GM19372 (cell line): ENCODE data around the gene LDAH.

ENCODE experiments used
- ATAC-seq: cut with Tn5 transposase; IDR thresholded peaks from one replicate; pipeline ENCODE4 v1.9.1; 2021; ENCODE audit warnings: mild to moderate bottlenecking, low read depth, moderate library complexity; ENCODE audit not compliant: unreplicated experiment

The LDAH gene

DNA sequence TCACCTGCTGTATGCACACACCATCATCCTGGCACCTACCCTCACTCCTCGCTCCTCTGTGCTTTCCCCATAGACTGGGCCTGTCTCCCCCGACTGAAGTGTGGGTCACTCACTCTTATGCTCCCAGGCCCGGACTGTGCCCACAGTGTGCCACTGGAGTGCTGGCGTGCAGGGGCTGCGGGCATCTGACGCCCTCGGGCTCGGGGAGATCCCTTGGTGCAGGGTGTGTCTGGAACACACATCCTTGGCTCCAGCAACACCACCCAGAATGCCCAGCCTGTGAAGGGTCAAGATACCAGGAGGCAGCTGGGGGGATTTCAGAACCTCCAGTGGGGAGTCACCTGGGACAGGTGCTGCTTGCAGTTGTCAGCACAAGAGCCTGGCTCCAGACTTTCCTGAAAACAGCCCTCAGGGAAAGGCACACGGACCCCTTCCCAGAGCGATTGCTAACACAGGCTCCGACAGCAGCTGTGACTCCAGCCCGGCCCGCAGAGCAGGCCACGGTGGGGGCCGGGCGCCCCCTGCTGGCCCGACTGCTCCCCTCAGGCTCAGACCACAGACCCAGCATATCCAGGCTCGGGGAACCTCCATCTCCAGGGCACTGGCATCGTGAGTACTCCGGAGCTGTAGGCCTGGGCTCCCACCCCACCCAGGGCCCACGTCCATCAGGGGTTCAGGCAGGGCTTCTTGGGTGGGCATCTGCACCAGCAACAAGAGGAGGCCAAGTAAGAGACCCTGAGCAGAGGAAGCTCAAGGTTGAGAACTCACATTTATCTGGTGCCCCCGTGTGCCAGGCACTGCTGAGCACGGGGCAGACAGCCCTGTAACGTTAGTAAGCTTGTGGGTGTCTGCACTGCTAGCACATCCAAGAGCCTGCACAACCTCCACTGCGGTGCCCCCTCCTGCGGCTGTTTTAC, 180.6 kb downstream of the LDAH start:
- peak; percentile 100 for ATAC-seq

DNA sequence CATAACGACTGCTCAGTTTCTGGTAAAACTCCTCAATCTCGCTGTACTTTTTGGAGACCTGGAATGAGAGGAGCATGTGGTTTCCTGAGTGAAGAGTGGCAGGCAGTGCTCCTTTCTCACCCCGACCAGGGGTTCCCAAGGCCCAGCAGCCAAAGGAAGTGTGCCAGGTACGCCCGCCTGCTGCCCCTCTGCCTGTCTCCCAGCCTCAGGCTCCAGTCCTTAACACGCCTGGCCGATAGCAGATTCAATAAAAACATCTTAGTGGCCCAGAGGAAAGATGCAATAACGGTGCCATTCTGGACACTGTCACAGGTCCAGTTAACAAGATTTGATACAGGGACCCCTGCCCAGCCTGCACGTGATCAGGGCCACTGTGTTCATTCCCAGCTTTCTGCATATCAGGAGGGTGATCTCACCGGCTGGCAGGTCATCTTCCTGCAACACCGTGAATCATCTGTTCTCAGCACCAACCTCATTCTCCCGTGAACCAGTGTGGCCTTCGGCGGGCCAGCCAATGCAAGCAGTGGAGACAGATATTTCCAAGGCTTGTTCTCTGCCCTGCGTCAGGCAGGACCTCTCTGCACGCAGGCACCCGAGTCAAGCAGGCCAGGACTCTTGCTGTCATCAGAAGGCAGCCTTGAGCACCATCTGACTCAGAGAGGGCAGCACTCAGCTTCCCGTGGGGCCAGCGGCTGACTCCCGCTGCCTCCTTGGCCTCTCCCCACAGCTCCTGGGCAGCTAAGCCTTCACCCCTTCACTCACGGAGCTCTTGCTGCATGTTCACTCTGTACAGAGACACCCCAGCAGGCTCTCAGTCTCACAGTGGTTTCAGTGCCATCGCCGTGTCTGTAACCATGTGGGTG, 181.5 kb downstream of the LDAH start:
- no peak for ATAC-seq

DNA sequence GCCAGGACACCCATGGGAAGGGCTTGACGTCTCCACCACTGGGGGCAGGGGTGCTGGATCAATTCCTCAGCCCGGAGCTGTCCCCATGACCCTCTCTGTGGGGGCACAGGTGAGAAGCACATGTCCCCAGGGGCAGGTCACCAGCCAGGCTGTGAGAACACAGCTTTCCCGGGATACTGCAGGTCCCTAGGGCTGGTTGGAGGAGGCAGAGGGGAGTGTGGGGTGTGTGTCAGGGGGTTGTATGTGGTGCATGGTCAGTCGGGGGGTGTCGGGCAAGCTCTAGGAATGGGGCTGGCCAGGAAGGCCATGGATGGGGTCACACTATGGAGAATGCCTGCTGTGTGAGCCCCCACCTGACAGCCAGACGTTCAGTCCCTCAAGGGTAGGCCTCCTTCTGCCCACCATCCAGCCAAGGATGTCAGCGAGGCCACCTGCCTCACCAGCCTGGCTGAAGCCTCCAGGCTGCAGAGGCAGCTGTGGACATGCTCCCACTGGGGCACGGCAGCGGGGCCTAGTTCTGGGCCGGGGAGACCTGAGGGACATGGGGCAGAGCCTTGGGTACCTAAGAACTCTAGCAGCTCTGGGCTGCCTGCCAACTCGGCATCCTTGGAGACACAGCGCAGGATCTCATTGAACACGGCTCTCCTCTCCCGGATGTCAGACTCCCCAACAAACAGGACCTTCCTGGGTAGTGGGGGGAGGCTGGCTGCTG, 182.3 kb downstream of the LDAH start:
- no peak for ATAC-seq

DNA sequence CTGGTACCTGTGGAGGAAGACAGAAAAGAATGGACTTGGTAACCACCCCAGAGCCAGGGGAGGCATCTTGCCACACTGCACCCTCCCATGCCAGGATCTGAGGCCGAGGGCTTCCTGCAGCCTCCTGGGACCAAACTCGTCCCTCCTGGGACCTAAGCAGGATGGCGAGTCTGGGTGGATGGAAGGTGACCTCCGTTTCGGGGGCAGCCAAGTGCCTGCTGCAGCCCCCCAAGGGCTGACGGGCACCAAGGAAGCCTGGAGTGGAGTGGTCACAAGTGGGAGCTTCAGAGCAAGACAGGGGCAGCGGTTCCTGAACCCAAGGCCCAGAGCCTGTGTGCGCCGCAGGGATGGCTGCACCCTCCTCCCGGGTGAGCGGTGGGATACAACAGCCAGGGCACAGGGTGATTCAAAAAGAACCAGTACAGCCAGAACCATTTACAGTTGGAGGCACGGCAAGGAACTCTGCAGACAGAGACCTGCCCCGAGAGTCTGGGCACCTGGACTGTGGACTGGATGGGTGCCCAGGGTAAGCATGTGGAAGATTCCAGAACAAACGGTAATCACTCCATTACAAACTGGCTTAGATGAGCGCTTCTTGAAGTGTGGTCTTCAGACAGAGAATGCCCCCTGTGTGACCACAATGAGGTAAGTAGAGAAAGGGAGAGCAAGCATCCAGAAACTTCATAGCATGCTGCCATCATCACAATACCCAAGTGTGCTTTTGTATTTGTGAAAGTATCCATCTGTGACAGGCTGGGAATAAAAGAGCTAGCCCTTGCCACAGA, 184.1 kb downstream of the LDAH start:
- no peak for ATAC-seq

DNA sequence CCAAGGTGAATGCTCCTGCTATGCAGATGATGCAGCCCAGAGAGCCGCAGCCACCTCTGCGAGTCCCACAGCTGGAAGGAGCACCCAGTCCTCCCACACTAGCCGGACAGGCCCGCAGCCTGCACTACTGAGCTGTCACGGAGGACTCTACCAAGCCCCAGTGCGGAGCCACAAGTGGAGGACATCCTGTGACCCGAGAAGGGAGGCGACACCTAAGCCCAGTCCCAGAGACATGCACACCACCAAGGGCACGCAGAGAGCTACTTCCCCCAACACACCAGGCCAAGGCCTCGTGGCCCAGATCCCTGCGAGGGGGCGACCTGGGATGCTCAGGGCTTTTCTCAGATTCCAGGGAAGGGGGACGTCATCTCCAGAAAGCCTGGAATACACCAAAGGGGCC, 184.9 kb downstream of the LDAH start:
- ATAC-seq, result no peak

DNA sequence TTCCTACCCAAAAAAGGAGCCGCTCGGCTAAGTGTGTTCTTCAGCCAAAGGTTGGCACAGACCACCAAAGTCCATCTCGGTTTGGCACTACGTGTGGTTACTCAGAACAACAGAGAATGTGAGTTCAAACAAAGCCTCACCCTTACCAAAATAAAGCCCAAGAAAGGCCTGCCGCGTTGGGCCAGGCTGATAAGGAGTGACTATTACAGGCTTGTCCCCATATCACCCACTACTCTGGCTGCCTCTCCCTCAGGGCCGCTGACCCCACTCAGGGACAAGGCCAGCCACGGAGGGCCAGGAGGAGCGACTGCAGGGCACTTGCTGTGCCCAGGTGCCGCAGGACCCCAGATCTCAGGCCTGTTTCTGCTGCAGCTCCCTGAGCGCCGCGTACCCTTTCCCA, 185.8 kb downstream of the LDAH start:
- no peak for ATAC-seq

DNA sequence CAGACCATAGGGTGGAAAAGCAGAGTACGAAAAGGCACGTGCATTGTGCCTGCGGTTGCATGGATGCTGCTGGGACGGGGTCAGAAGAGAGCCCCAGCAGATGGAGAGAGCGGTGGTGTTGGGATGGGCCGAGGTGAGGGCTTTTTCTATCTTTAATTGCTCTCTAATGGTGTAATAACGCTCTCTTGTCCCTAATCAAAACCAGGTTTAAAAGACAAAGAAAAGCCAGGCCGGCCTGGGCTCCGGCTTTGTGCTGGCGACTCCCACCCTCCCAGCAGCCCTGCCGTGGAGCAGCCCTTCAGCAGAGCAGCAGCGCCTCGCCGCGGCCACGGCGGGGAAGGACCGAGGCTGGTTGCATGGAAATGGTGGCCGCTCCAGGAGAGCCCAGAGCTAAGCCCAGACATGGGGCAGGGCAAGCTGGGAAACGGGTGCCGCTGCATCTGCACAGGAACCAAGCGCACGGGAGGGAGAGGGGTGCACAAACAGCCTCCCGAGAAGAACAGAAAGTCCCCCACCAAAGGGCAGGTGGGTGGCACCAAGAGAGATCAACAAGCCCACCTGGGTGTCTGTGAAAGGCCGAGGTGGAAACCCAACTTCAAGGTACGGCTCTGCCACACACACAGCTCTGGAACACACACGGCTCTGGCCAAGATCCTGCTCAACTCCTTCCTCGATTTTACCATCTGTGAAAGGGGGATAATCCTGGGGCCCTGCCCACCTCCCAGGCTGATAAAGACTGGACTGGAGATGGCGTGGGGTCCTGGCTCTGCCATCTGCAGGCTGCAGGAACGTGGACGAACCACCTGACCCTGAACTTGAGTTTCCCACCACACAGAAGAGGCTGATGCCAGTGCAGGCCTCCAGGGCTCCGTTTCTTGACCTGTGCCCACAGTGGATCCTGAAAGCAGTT, 187.0 kb downstream of the LDAH start:
- ATAC-seq, result peak; percentile 93

DNA sequence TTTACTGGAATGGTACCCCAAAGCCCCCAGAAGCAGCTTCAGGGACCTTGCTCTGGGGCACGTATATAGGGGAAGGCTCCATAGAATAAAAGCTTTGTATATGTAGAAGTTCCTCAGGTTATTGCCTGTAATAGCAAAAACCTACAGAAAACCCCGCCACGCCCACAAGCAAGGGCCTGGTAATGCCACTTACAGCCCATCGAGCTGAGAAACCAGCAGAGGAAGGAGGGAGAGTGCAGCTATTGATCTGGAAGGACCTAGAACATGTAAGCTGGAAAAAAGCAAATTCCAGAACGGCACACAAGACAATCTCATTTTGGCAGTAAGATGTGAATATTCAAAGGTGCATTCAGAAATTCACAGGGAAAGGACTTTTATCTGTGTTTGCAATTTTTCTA, 187.8 kb downstream of the LDAH start:
- no peak for ATAC-seq

DNA sequence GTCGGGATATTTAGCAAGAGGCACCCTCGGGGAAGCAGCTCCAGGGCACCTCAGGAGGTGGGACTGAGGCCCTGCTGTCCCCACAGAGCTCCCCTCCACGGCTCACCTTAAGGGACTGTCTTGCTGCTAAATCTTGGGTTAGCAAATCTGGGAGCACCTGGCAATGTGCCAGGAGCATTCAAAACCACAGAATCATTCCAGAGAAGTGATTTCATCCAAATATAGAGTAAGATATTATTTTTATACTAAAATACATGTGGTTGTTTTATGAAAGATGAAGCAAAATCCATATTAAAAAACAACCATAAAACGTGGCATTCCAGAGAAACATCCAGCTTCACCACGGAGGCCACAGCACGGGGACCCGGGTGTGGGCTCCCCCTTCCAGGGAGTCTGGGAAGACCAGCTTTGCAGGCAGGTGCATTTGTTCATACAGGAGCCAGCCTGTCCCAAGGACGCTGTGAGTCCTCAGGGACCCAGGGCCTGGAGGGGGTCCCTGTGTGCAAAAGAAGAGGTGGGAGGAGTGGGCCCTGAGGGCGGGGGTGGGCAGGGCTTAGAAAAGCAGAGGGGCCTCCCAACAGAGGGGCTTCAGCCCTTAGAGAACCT, 188.3 kb downstream of the LDAH start:
- ATAC-seq, result no peak
